Ovary (tissue), 9 donors: ENCODE measurements around the gene RAP1GAP2. TPM values are rescaled to one million over a fixed set of nuclear protein-coding genes. Genes with fewer than 3 reads are reported as not detected.

ENCODE experiments used
- DNase-seq, 5 donors: peaks; one replicate each; pipeline ENCODE4 v3.0.0-alpha.2; 2019 to 2020
- H3K27ac ChIP-seq, 2 donors: fragments of 200-600 bp; one replicate each; pipeline versions ENCODE4 v1.5.1 to v1.8.0; 2019 to 2022
- H3K27me3 ChIP-seq: fragments of 200-600 bp; one replicate; pipeline ENCODE4 v1.8.0; 2022
- H3K36me3 ChIP-seq: fragments of 200-600 bp; sonication (generic); one replicate; pipeline ENCODE4 v1.5.1; 2019
- H3K4me1 ChIP-seq: one replicate; pipeline ENCODE4 v1.8.1; 2013; ENCODE audit warnings: mild to moderate bottlenecking, moderate library complexity; ENCODE audit not compliant: insufficient read depth
- H3K4me3 ChIP-seq: fragments of 200-600 bp; sonication (generic); one replicate; pipeline ENCODE4 v1.5.1; 2017
- H3K9me3 ChIP-seq, 2 donors: fragments of 200-600 bp in 1 of 2; sonication (generic) in 1 of 2; one replicate each; pipeline versions ENCODE4 v1.5.1 to v1.8.1; 2013 to 2019; ENCODE audit warnings: mild to moderate bottlenecking in 1 of 2, moderate library complexity in 1 of 2
- EP300 ChIP-seq: sonication (generic); formaldehyde crosslinking; IDR thresholded peaks from one replicate; pipeline ENCODE4 v1.6.1; 2017; ENCODE audit warnings: antibody characterized with exemption
- POLR2A ChIP-seq: fragments of 450-650 bp; IDR thresholded peaks from one replicate; pipeline ENCODE4 v1.6.1; 2017; ENCODE audit warnings: antibody characterized with exemption, mild to moderate bottlenecking, moderate library complexity
- WGBS, 3 donors: extraction: QIAGEN DNeasy Blood & Tissue Kit in 1 of 3; methylation state at CpG; one replicate each; pipeline versions ENCODE4 v1.1.5 to v1.1.7; 2013 to 2017; 5-methylcytosine and 5-hydroxymethylcytosine counted together
- intact Hi-C, 4 donors: fragments of 100-400 bp; cut with DNase I; formaldehyde crosslinking; loops; one replicate each; pipeline versions ENCODE4 v1.11.0 to v1.15.1; 2022 to 2023
- polyA plus RNA-seq, 2 donors: library from polyadenylated mRNA; stranded (reverse); fragments of 200-250 nt in 1 of 2; fragments of 350-450 nt in 1 of 2; fragmentation: Illumina TruSeq in 1 of 2; extraction: RNeasy Lipid Tissue Mini Kit (QIAGEN cat#74804) in 1 of 2; gene quantifications; one replicate each; pipeline ENCODE4 v1.2.3, GENCODE V29; 2013 to 2014
- total RNA-seq, 7 donors: library from RNA; depleted of rRNA in 2 of 7; stranded (reverse); fragments of >200 nt in 2 of 7; fragmentation: NEBNext Ultra II Directional in 3 of 7; extraction: Animal tissue kit (Norgen Biotek cat#: 25700) in 3 of 7; gene quantifications; one replicate each; pipeline versions ENCODE4 v1.1.0 to v1.2.4, GENCODE V29; 2016 to 2023
- TF ChIP-seq, protein P1 (sequence below), 3 donors: fragments of 450-650 bp in 2 of 3; fragments of 200-600 bp in 1 of 3; IDR thresholded peaks; one replicate each; pipeline versions ENCODE4 v1.5.1 to v1.8.0; 2016 to 2022; ENCODE audit warnings: antibody characterized with exemption in 3 of 3, mild to moderate bottlenecking in 1 of 3
- donor health status: DM: no; HTN: no; CAD: no; lungs with moderate emphysema.
- donor health status: DM: no; HTN: no; CAD: no.
- donor health status: Bipolar disorder and iron deficiency.
- donor health status: DM: yes; HTN: yes; CAD: no.
- donor health status: DM: no; HTN: no; CAD: no.
- donor health status: DM: yes; HTN: yes; CAD: no.

RAP1GAP2 gene
- total and polyA plus RNA-seq, 9 donors, result 4.3 to 15.4 (median 12.3) TPM

DNA sequence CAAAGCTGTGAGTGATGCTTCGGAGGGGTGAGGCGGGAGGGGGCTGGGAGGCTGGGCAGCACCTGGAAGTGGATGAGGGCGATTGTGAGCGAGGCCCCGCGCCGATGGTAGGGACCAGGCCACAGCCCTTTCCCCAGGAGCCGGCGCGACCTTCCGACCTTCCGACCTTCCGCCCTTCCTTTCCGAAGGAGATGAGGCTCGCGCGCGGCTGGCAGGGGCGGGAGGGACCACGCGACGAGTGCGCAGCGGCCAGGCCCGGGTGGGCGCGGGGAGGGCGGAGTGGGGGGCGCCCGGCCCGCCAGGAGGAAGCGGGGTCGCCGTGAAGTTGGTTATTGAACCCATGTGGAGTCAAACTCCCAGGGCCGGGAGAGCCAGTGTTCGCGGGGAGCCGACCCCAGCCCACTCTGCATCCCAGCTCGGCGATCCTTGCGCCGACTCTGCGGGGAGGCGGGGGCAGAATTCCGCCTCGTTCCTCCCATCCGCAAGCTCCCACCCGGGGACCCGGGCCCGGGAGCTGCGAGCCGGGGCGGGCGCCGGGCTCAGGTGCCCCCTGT is 56.6 kb downstream of the RAP1GAP2 start:
- H3K9me3 ChIP-seq, result no peaks in the 10 kb centered on the region
- 8 to 17% (median 11%) methylated on average over 29 to 55 of the region's 55 CpGs for WGBS, 3 donors
- intact Hi-C loops, result loop anchor here in 1 of 4 donors (10.0 kb wide), 1 partner anchor 162 kb away; no protein-coding TSS in a partner anchor
- TF ChIP-seq POLR2A, result no peak
- TF ChIP-seq, protein P1, sequence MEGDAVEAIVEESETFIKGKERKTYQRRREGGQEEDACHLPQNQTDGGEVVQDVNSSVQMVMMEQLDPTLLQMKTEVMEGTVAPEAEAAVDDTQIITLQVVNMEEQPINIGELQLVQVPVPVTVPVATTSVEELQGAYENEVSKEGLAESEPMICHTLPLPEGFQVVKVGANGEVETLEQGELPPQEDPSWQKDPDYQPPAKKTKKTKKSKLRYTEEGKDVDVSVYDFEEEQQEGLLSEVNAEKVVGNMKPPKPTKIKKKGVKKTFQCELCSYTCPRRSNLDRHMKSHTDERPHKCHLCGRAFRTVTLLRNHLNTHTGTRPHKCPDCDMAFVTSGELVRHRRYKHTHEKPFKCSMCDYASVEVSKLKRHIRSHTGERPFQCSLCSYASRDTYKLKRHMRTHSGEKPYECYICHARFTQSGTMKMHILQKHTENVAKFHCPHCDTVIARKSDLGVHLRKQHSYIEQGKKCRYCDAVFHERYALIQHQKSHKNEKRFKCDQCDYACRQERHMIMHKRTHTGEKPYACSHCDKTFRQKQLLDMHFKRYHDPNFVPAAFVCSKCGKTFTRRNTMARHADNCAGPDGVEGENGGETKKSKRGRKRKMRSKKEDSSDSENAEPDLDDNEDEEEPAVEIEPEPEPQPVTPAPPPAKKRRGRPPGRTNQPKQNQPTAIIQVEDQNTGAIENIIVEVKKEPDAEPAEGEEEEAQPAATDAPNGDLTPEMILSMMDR (IDR thresholded peaks at IDR 0.05), result no peak
- TF ChIP-seq EP300, result no peak
- peak overlapping the region; percentile 43 for H3K4me3 ChIP-seq
- no peaks in the 10 kb centered on the region for H3K36me3 ChIP-seq
- H3K4me1 ChIP-seq, result peaks cover 1% of the 10 kb centered on the region
- H3K27ac ChIP-seq, result no peak overlapping the region
- H3K27me3 ChIP-seq, result no peaks in the 10 kb centered on the region
- peak in 2 of 5 donors; percentile 24 to 39 for DNase-seq

DNA sequence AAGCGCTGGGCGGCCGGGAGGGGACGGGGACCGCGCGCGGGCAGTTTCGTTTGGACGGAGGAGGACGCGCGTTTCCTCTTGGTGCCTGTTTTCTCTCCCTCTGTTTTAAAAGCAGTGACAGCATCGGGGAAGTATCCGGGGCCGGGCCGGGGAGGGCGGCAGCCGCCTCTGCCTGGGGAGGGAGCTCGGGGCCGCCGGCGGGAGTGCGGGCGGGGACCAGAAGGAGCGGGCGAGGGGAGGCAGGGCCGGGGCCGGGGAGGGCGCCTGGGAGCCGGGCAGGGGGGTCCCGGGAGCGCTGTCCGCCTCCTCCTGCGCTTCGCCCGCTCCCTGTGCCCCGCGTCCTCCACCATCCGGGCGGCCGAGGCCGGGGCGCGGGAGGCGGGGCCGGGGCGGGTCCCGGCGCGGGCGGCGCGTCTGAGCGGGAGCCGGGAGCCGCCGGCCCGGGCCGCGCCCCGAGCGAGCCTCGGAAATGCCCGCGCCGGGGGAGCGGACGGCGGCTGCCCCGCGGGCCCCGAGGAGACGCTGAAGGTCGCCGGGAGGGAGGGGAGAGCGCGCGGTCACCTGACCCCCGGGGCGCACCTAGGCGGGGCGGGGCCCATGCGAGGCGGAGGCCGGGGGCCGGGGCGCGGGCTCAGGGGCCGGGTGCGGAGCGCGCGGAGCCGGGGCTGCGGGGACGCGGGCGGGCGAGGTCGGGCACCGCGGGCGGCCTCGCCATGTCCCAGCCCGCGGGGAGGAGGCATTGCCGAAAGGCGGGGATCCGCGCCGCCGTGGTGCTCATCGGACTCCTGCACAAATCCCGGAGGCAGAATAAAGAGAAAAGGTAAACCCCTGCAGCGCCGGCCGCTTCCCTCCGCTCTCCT is 57.3 kb downstream of the RAP1GAP2 start:
- no peak overlapping the region for H3K27ac ChIP-seq
- no peaks in the 10 kb centered on the region for H3K36me3 ChIP-seq
- peak overlapping the region; percentile 43 for H3K4me3 ChIP-seq
- TF ChIP-seq POLR2A (no peak), EP300 (no peak)
- TF ChIP-seq, protein P1 (IDR thresholded peaks at IDR 0.05), result no peak
- WGBS, 3 donors, result 0 to 1% (median 1%) methylated on average over 36 to 119 of the region's 119 CpGs
- no peaks in the 10 kb centered on the region for H3K9me3 ChIP-seq
- intact Hi-C loops, result loop anchor here in 1 of 4 donors (10.0 kb wide), 1 partner anchor 161 kb away; no protein-coding TSS in a partner anchor
- DNase-seq, result peak in 4 of 5 donors; percentile 19 to 48 (median 35)
- H3K27me3 ChIP-seq, result no peaks in the 10 kb centered on the region
- H3K4me1 ChIP-seq, result peaks cover 1% of the 10 kb centered on the region

DNA sequence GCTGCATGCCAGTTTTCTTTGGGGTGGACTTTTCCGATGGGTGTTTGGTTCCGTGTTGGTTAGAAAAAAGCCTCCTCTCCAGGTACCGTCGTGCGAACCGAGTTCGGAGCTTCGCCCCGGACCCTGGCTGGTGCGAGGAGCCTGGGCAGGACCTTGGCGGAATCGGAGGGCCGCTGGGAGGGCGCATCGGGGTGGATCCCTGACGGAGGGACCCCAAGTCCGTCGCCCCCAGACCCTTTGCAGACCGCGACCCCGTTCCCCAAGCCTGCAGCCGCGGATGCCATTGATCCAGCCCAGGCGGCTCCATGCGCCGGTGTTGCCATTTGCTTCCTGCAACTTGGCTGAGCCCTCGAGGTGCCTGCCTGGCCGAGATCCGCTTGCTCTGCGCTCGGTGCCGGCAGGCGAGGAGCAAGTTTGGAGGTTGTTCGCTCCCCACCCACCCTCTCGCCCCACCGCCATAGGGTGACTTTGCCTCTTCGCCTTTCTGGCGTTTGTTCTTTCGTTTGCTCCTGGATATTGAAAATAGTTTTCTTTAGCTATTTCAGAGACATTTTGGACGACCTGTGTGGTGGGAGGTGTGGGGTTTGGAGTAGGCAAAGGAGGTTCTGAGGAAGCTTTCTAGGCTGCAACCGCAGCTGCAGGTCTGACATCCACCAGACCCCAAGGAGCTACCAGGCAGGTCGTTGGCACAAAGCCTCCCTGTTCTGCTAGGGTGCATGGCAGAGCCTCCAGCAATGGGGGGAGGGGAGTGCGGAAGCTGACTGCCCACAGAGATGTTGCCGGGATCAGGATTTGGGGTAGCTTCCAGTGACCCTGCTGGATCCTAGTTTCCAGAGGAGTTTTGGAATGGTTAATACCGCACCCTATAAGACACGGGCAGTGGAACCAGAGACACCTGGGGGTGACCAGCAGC is 58.2 kb downstream of the RAP1GAP2 start:
- intact Hi-C loops, result loop anchor here in 1 of 4 donors (10.0 kb wide), 1 partner anchor 160 kb away; no protein-coding TSS in a partner anchor
- peak in 1 of 5 donors; percentile 18 for DNase-seq
- no peak overlapping the region for H3K27ac ChIP-seq
- H3K27me3 ChIP-seq, result no peaks in the 10 kb centered on the region
- no peak for TF ChIP-seq EP300
- TF ChIP-seq POLR2A, result no peak
- TF ChIP-seq, protein P1 (IDR thresholded peaks at IDR 0.05), result no peak
- no peaks in the 10 kb centered on the region for H3K36me3 ChIP-seq
- no peaks in the 10 kb centered on the region for H3K9me3 ChIP-seq
- H3K4me3 ChIP-seq, result peak overlapping the region; percentile 43
- peaks cover 1% of the 10 kb centered on the region for H3K4me1 ChIP-seq
- WGBS, 3 donors, result 1% methylated on average over 45 to 46 of the region's 46 CpGs

DNA sequence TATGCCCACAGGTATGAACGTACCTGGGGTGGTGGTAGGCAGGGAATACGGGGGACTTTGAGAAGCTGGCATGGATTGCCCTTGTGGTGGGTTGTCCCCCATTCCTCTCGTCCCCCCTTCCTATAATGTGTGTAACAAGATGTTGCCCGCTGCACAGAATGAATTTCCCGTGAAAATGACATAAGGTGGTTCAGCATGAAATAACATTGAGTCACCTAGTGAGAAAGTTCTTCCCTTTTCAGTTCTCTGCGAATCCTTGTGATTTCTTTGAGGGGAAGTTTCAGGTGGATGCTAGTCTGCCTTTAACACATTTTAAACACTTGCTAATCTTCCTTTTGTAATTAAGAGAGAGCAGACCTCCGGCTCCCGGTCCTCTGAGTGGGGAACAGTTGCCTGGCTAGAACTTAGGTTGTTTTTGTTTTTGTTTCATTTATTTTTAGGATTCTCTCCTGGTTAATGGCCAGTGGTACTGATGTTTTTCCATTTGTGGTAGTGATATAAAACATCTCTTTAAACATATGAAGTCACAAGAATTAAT is 58.9 kb downstream of the RAP1GAP2 start:
- Histone ChIP-seq H3K4me3 (no peak overlapping the region), H3K36me3 (no peaks in the 10 kb centered on the region), H3K27me3 (no peaks in the 10 kb centered on the region), H3K9me3 (no peaks in the 10 kb centered on the region), H3K4me1 (peaks cover 1% of the 10 kb centered on the region), H3K27ac (no peak overlapping the region)
- WGBS, 3 donors, result 10 to 21% (median 11%) methylated on average over 8 of the region's 8 CpGs
- TF ChIP-seq, protein P1 (IDR thresholded peaks at IDR 0.05), result no peak
- no peak for TF ChIP-seq EP300
- DNase-seq, result no peak
- intact Hi-C loops, result loop anchor here in 1 of 4 donors (10.0 kb wide), 1 partner anchor 160 kb away; no protein-coding TSS in a partner anchor
